ENCODE results near the gene OS9.
"Not testable (repeated sequence)": the region's sequence is repeated elsewhere in the genome, so short reads cannot be mapped to it uniquely, and the experiment has no call there.

Gene OS9

DNA sequence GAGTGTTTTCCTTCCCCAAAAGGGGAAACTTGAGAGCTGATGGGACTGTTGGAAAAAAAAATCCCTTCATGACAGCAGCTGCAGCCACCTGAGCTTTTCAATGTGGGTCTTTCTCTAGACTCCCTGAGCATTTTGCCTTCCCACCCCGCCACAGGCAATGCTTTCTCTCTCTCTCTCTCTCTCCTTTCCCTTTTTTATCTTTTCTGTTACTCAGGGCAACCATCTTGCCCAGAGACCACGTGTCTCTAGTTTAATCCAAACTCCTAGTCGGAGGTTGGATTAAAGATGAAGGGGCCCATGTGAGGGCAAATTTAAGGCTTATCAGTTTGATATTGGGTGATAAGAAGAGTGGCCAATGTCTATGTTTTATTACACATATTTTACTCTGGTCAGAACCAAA, 35.0 kb upstream of the OS9 start:
- no peak for DNase-seq (ENCODE audit: low spot score)
- TF ChIP-seq, protein P1, sequence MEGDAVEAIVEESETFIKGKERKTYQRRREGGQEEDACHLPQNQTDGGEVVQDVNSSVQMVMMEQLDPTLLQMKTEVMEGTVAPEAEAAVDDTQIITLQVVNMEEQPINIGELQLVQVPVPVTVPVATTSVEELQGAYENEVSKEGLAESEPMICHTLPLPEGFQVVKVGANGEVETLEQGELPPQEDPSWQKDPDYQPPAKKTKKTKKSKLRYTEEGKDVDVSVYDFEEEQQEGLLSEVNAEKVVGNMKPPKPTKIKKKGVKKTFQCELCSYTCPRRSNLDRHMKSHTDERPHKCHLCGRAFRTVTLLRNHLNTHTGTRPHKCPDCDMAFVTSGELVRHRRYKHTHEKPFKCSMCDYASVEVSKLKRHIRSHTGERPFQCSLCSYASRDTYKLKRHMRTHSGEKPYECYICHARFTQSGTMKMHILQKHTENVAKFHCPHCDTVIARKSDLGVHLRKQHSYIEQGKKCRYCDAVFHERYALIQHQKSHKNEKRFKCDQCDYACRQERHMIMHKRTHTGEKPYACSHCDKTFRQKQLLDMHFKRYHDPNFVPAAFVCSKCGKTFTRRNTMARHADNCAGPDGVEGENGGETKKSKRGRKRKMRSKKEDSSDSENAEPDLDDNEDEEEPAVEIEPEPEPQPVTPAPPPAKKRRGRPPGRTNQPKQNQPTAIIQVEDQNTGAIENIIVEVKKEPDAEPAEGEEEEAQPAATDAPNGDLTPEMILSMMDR (IDR thresholded peaks at IDR 0.05; ENCODE audit: extremely low read depth, insufficient read depth, missing control alignments) = no peak
- in situ Hi-C loops (cut with MboI; ENCODE audit: low pct_unique_long_range_greater_than_20kb, low sequenced_read_pairs, unreplicated experiment) = no loop called here

DNA sequence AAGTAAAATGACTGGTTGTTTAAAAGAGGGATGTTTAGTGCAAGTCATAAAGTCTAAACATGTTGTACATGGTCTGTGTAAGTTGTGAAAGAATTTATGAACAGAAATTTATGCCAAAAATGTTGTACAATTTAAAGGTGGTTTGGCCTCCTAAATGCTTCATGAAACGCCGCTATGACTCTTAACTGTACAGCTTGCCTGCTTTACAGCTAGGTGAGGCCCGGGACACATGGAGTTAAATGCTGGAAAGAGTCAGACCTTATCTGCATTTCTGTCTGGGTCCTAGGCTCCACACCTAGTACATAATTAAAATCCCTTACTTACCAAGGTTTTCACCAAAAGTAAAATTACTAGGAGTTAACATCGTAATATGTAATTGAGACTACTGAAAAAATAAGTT, 32.6 kb upstream of the OS9 start:
- in situ Hi-C loops (cut with MboI; ENCODE audit: low pct_unique_long_range_greater_than_20kb, low sequenced_read_pairs, unreplicated experiment) = no loop called here
- TF ChIP-seq, protein P1 (IDR thresholded peaks at IDR 0.05; ENCODE audit: extremely low read depth, insufficient read depth, missing control alignments) = no peak
- no peak for DNase-seq (ENCODE audit: low spot score)

DNA sequence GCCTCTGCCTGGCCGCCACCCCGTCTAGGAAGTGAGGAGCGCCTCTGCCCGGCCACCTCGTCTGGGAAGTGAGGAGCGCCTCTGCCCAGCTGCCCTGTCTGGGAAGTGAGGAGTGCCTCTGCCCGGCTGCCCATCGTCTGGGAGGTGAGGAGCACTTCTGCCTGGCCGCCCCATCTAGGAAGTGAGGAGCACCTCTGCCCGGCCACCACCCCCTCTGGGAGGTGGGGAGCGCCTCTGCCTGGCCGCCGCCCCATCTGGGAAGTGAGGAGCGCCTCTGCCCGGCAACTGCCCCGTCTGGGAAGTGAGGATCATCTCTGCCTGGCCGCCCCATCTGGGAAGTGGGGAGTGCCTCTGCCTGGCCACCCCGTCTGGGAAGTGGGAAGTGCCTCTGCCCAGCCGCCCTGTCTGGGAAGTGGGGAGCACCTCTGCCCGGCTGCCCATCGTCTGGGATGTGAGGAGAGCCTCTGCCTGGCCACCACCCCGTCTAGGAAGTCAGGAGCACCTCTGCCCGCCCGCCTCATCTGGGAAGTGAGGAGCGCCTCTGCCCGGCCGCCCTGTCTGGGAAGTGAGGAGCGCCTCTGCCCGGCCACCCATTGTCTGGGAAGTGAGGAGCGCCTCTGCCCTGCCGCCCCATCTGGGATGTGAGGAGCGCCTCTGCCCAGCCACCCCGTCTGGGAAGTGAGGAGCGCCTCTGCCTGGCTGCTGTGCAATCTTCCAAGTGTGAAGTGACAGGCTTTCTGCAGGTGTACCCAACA, 28.7 kb upstream of the OS9 start:
- DNase-seq (ENCODE audit: low spot score); in situ Hi-C loops (cut with MboI; ENCODE audit: low pct_unique_long_range_greater_than_20kb, low sequenced_read_pairs, unreplicated experiment): not testable (repeated sequence)

DNA sequence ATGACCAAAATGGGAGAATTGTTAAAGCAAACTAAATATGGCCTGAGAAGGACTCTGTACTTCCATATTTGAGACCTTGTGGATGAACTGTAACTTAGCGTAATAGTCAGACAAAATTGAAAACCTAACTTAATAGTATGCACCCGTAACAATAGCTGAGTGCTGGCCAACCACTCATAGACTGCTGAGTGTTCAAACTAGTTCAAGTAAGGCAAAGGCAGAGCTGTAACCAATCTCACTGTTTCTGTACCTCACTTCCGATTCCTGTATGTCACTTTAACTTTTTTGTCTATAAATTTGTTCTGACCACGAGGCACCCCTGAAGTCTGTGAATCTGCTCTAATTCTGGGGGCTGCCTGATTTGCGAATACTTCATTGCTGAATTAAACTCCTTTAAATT, 27.0 kb upstream of the OS9 start:
- no peak for DNase-seq (ENCODE audit: low spot score)
- TF ChIP-seq, protein P1 (IDR thresholded peaks at IDR 0.05; ENCODE audit: extremely low read depth, insufficient read depth, missing control alignments) = no peak
- in situ Hi-C loops (cut with MboI; ENCODE audit: low pct_unique_long_range_greater_than_20kb, low sequenced_read_pairs, unreplicated experiment) = no loop called here

DNA sequence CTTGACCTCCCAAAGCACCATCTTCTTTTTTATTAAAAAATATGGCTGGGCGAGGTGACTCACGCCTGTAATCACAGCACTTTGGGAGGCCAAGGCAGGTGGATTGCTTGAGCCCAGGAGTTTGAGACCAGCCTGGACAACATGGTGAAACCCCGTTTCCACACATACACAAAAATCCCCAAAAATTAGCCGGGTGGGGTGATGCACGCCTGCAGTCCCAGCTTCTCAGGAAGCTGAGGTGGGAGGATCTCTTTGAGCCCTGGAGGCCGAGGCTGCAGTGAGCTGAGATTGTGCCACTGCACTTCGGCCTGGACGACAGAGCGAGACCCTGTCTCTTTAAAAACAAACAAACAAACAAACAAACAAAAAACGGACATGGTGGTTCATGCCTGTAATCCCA, 24.2 kb upstream of the OS9 start:
- DNase-seq (ENCODE audit: low spot score); in situ Hi-C loops (cut with MboI; ENCODE audit: low pct_unique_long_range_greater_than_20kb, low sequenced_read_pairs, unreplicated experiment): not testable (repeated sequence)

DNA sequence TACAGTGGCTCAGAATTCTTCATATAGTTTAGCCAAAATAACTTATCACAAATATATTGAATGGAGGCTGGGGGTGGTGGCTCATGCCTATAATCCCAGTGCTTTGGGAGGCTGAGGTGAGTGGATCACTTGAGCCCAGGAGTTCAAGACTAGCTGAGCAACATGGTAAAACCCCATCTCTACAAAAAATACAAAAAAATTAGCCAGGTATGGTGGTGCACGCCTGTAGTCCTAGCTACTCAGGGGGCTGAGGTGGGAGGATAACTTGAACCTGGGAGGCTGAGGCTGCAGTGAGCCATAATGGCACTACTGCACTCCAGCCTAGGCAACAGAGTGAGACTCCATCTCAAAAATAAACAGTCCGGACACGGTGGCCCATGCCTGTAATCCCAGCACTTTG, 22.1 kb upstream of the OS9 start:
- in situ Hi-C loops (cut with MboI; ENCODE audit: low pct_unique_long_range_greater_than_20kb, low sequenced_read_pairs, unreplicated experiment); DNase-seq (ENCODE audit: low spot score): not testable (repeated sequence)

DNA sequence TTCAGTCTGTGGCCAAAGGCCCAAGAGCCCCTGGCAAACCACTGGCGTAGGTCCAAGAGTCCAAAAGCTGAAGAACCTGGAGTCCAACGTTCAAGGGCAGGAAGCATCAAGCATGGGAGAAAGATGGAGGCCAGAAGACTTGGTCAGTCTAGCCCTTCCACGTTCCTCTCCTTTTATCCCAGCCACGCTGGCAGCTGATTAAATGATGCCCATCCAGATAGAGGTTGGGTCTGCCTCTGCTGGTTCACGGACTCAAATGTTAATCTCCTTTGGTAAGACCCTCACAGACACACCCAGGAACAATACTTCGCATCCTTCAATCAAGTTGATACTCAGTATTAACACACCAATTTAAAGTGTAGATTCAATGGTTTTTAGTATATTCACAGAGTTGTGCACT, 21.1 kb upstream of the OS9 start:
- DNase-seq (ENCODE audit: low spot score) = no peak
- in situ Hi-C loops (cut with MboI; ENCODE audit: low pct_unique_long_range_greater_than_20kb, low sequenced_read_pairs, unreplicated experiment) = no loop called here
- TF ChIP-seq, protein P1 (IDR thresholded peaks at IDR 0.05; ENCODE audit: extremely low read depth, insufficient read depth, missing control alignments) = no peak

DNA sequence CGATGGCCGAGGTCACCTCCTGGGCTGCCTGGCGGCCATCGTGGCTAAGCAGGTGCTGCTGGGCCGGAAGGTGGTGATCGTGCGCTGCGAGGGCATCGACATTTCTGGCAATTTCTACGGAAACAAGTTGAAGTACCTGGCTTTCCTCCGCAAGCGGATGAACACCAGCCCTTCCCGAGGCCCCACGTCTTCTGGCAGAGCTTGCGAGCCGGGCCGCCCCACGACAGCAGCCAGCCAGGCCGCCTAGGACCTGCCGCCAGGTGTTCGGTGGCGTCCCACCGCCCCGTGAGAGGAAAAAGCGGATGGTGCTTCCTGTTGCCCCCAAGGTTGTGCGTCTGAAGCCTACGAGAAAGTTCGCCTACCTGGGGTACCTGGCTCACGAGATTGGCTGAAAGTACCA, 19.2 kb upstream of the OS9 start:
- in situ Hi-C loops (cut with MboI; ENCODE audit: low pct_unique_long_range_greater_than_20kb, low sequenced_read_pairs, unreplicated experiment) = no loop called here
- no peak for DNase-seq (ENCODE audit: low spot score)
- TF ChIP-seq, protein P1 (IDR thresholded peaks at IDR 0.05; ENCODE audit: extremely low read depth, insufficient read depth, missing control alignments) = no peak

DNA sequence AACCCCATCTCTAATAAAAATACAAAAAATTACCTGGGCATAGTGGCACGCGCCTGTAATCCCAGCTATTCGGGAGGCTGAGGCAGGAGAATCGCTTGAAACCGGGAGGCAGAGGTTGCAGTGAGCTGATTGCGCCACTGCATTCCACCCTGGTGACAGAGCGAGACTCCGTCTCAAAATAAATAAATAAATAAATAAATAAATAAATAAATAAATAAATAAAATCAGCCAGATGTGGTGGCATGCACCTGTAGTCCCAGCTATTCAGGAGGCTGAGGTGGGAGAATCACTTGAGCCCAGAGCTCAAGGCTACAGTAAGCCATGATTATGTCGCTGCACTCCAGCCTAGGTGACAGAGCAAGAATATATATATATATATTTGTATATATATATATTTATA, 16.0 kb upstream of the OS9 start:
- in situ Hi-C loops (cut with MboI; ENCODE audit: low pct_unique_long_range_greater_than_20kb, low sequenced_read_pairs, unreplicated experiment); DNase-seq (ENCODE audit: low spot score): not testable (repeated sequence)
